ENCODE data around the gene SIPA1. TPM values are rescaled to one million over a fixed set of nuclear protein-coding genes. Genes with fewer than 3 reads are reported as not detected.

Gene SIPA1
- total and polyA plus RNA-seq, 2 donors = 51.9 to 153 TPM

DNA sequence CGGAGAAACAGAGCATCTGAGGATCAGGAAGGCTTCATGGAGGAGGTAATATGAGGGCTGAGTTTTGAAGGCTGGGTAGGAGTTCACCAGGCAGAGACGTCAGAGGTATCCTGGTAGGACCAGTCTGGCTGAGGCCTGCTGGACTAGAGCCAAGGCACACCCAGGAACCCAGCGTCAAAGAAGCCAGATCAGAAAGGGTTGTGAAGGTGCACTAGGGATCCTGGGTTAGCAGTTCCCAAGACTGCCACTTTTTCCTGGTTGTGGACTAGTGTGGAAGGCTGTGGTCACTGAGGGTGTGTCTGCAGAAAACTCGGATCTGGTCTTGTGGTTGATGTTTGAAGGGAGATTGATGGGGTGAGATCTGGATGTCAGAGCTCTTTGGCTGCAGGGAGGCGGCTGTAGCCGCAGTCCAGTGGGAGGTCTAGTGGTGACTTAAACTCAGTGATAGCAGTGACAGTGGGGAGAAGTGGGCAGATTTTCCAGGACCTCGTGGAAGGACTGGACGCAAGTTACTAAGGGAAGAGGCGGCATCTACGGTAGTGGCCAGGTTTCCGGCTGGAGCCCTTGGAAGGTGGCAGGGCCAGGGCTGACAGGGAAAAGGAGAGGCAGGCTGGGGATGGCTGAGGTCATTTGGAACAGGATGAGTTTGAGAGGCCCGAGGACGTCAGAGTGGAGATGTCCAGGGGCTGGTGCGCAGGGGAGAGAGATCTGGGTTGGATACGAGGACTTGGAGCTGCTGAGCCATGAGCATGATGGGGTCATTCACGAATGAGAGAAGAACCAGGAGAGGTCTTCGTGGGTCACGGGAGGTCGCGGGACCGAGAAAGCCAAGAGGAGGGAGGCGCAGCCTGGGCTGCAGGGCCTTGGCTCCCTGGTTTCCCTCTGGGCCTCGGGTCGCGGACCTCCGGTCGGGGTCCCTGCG is 13.9 kb downstream of the SIPA1 start:
- WGBS = 43% methylated on average over 28 of the region's 28 CpGs

DNA sequence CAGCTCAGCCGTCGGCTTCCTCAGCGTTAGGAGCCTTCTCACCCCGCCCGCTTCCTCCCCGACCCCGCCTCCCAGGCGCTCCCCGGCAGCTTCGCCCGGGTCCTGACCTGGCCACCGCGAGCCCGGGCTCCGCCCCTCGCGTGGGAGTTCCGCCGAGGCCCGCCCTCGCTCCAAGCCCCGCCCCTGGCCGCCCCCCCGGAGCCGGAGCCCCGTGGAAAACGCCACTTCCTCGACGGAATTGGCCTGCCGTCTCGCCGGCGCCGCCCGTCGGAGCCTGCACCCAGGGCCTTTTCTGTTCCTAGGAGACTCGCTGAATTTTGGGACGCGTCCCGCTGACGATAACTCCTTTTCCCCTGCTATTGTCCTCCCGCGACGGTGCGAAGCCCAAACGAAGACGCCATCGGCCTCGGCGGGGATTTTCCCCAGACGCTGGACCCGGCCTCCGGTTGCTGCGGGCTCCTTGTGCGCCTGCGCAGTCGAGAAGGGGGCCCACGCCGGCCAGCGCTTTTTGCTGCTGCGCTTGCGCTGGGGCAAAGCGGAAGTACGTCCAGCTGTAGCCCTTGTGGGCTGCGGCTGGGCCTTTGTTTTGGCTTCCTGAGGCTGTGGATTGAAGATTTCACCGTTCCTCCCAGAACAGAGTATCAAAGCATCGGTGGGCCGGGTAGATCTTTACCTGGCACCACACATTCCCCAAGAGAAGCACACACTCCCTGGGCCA is 14.8 kb downstream of the SIPA1 start:
- DNase-seq (ENCODE audit: low read depth in 6 of 9, low spot score in 9 of 9) = peak; percentile 80 to 95 (median 86)
- Histone ChIP-seq H3K4me1 (ENCODE audit: control insufficient read depth in 2 of 2, insufficient read depth in 2 of 2, low read length in 2 of 2) (peaks cover 9 to 35% of the 10 kb centered on the region in 2 donors), H3K9me3 (ENCODE audit: control insufficient read depth in 2 of 2, insufficient read depth in 1 of 2, low read length in 1 of 2) (peaks cover 0 to 5% of the 10 kb centered on the region in 2 donors), H3K36me3 (ENCODE audit: control insufficient read depth in 2 of 2, insufficient read depth in 2 of 2, low read length in 1 of 2) (peaks cover 61 to 83% of the 10 kb centered on the region in 2 donors), H3K27ac (ENCODE audit: low read depth in 1 of 2, low read length in 1 of 2) (peak overlapping the region; percentile 94 to 95), H3K4me3 (ENCODE audit: low read length in 2 of 2) (peak overlapping the region; percentile 58 to 68), H3K27me3 (ENCODE audit: control insufficient read depth in 2 of 2, insufficient read depth in 1 of 2, low read length in 1 of 2) (no peaks in the 10 kb centered on the region)
- WGBS = under 1% methylated on average over 68 of the region's 68 CpGs

More for the DNA sequence above, 13.9 kb downstream of the SIPA1 start:
- Histone ChIP-seq H3K4me1 (ENCODE audit: control insufficient read depth in 2 of 2, insufficient read depth in 2 of 2, low read length in 2 of 2) (peaks cover 9 to 35% of the 10 kb centered on the region in 2 donors), H3K27ac (ENCODE audit: low read depth in 1 of 2, low read length in 1 of 2) (peak overlapping the region; percentile 94 to 95), H3K4me3 (ENCODE audit: low read length in 2 of 2) (peak overlapping the region; percentile 58 to 68), H3K27me3 (ENCODE audit: control insufficient read depth in 2 of 2, insufficient read depth in 1 of 2, low read length in 1 of 2) (no peaks in the 10 kb centered on the region), H3K36me3 (ENCODE audit: control insufficient read depth in 2 of 2, insufficient read depth in 2 of 2, low read length in 1 of 2) (peaks cover 61 to 75% of the 10 kb centered on the region in 2 donors), H3K9me3 (ENCODE audit: control insufficient read depth in 2 of 2, insufficient read depth in 1 of 2, low read length in 1 of 2) (peaks cover 0 to 5% of the 10 kb centered on the region in 2 donors)
- DNase-seq (ENCODE audit: low read depth in 6 of 9, low spot score in 9 of 9) = no peak

DNA sequence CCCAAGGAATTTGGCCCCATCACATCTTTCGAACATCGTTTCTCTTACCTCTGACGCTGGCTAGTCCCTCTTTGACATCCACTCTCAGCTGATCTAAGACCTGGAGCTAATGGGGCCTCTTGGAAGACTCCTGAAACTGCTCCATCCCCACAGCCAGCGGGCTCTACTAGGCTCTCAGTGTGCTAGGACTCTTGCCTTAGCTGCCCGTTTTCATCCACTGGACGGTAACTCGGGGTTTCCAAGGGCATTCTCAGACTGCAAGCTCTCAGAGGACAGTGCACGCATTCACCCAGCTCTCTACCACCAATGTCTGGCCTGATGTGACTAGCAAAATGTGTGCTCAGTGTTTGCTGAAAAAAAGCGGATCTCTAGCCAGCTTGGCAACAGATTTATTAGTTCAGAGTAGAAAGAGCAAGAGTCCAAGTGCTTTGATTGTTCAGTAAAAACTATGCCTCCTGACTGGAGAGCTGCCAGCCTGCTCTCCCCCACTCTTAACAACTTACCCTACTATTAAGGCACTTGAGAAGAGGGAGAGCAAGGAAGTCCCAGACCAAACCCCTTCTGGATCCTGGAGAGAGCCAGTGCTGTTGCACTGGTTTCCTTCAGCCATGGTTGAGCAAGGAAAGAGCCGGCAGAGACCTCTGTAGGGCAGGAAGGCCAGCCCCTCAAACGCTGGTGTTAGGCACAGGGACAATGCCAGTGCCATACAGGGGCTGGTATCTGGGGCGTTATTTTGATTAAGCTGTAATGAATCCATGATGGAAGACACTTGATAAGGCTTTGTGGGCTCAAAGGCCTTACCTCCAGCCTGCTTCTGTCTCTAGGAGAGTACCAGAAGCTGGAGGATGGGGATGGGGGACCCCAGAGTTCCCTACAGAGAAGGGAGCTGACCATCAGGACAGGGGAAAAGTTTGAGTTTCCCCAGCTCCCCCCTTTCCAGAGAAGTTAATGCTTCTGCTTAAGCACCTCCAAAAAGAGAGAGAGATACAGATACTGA is 15.6 kb downstream of the SIPA1 start:
- Histone ChIP-seq H3K9me3 (ENCODE audit: control insufficient read depth in 2 of 2, insufficient read depth in 1 of 2, low read length in 1 of 2) (peaks cover 0 to 5% of the 10 kb centered on the region in 2 donors), H3K27ac (ENCODE audit: low read depth in 1 of 2, low read length in 1 of 2) (peak overlapping the region; percentile 94 to 95), H3K36me3 (ENCODE audit: control insufficient read depth in 2 of 2, insufficient read depth in 2 of 2, low read length in 1 of 2) (peaks cover 67 to 85% of the 10 kb centered on the region in 2 donors), H3K4me1 (ENCODE audit: control insufficient read depth in 2 of 2, insufficient read depth in 2 of 2, low read length in 2 of 2) (peaks cover 9 to 35% of the 10 kb centered on the region in 2 donors), H3K27me3 (ENCODE audit: control insufficient read depth in 2 of 2, insufficient read depth in 1 of 2, low read length in 1 of 2) (no peaks in the 10 kb centered on the region), H3K4me3 (ENCODE audit: low read length in 2 of 2) (peak overlapping the region; percentile 58 to 68)
- whole genome bisulfite sequencing = 59% methylated on average over 12 of the region's 12 CpGs
- DNase-seq (ENCODE audit: low read depth in 6 of 9, low spot score in 9 of 9) = no peak

DNA sequence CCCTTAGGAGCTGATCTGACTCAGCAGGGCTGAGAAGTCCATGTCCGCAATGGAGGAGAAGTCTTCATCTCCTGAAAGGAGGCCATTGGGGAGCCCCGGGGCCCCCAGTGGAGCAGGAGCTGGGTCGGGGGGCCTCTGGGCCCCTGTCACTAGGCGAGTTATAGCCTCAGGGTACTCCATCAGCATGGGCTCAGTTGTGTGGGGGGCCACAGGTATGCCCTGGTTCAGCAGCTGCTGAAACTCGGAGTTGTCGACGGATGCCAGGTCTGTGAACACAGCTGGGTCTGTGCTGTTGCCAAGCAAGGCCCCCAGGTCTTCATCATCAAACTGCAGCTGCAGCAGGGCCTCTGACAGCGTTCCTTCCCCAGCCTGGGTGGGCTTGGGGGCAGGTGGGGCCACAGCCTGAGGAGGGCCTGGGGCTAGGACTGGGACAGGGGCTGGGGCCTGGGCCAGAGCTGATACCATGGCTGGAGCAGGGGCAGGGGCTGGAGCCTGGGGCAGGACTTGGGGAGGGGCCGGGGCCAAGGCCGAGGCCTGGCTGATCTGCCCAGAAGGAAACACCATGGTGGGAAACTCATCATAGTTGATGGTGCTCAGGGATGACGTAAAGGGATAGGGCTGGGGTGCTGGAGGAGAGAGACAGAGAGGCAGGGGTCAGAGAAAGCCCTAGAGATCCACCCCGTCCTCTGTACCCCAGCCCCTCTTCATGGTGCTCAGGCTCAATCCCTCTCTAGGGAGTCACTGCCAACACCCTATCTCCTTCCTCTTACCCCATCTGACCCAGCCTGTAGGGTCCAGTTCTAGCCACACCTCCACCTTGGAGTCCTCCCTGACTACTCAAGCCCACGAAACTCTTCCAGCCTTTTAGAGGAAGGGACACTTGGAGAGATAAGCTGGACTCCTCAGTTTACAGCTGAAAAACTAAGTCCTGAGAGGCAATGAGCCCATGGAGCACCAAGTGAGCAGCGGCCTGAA is 16.8 kb downstream of the SIPA1 start:
- H3K36me3 ChIP-seq (ENCODE audit: control insufficient read depth in 2 of 2, insufficient read depth in 2 of 2, low read length in 1 of 2) = peaks cover 69 to 86% of the 10 kb centered on the region in 2 donors
- H3K4me1 ChIP-seq (ENCODE audit: control insufficient read depth in 2 of 2, insufficient read depth in 2 of 2, low read length in 2 of 2) = peaks cover 9 to 35% of the 10 kb centered on the region in 2 donors
- DNase-seq (ENCODE audit: low read depth in 6 of 9, low spot score in 9 of 9) = no peak
- H3K27ac ChIP-seq (ENCODE audit: low read depth in 1 of 2, low read length in 1 of 2) = no peak overlapping the region
- H3K27me3 ChIP-seq (ENCODE audit: control insufficient read depth in 2 of 2, insufficient read depth in 1 of 2, low read length in 1 of 2) = no peaks in the 10 kb centered on the region
- WGBS = 98% methylated on average over 14 of the region's 14 CpGs
- H3K9me3 ChIP-seq (ENCODE audit: control insufficient read depth in 2 of 2, insufficient read depth in 1 of 2, low read length in 1 of 2) = peaks cover 0 to 5% of the 10 kb centered on the region in 2 donors
- no peak overlapping the region for H3K4me3 ChIP-seq (ENCODE audit: low read length in 2 of 2)

DNA sequence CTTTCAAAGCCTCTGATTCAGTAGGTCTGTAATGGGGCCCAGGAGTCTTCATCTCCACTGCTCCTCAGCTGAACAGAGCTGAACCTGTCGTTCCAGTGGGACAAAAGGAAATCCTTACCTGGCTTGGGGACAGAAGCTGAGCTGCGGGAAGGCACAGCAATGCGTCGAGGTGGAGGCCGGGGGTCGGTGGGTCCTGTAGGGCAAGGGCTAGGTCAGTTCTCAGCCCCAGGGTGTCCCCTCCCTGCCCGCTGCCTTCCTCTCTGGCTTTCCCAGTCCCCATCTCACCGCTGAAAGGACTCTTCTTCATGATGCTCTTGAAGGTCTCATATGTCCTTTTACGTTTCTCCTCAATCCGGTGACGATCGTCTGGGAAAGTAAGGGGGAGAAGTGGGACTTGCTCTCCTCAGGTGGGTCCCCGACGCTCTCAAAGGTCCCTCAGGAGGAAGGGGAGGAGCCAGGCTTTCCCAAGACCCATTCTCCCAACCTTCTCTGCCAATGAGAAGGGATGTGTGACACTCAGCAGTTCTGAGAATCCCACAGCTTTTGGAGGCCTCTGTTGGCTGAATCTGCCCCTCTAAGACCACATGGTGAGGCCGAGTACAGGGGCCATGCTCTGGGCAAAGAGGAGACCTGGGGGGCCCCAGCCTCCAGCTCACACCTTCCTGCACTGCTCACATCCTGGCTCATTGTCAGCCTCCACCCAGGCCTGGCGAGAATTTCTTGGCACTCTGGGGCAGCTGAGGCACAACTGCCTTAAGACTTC is 17.9 kb downstream of the SIPA1 start:
- H3K4me1 ChIP-seq (ENCODE audit: control insufficient read depth in 2 of 2, insufficient read depth in 2 of 2, low read length in 2 of 2) = peaks cover 9 to 27% of the 10 kb centered on the region in 2 donors
- 96% methylated on average over 16 of the region's 16 CpGs for WGBS
- peaks cover 0 to 5% of the 10 kb centered on the region in 2 donors for H3K9me3 ChIP-seq (ENCODE audit: control insufficient read depth in 2 of 2, insufficient read depth in 1 of 2, low read length in 1 of 2)
- H3K36me3 ChIP-seq (ENCODE audit: control insufficient read depth in 2 of 2, insufficient read depth in 2 of 2, low read length in 1 of 2) = peaks cover 68 to 84% of the 10 kb centered on the region in 2 donors
- no peak overlapping the region for H3K27ac ChIP-seq (ENCODE audit: low read depth in 1 of 2, low read length in 1 of 2)
- H3K4me3 ChIP-seq (ENCODE audit: low read length in 2 of 2) = no peak overlapping the region
- no peak for DNase-seq (ENCODE audit: low read depth in 6 of 9, low spot score in 9 of 9)
- no peaks in the 10 kb centered on the region for H3K27me3 ChIP-seq (ENCODE audit: control insufficient read depth in 2 of 2, insufficient read depth in 1 of 2, low read length in 1 of 2)

DNA sequence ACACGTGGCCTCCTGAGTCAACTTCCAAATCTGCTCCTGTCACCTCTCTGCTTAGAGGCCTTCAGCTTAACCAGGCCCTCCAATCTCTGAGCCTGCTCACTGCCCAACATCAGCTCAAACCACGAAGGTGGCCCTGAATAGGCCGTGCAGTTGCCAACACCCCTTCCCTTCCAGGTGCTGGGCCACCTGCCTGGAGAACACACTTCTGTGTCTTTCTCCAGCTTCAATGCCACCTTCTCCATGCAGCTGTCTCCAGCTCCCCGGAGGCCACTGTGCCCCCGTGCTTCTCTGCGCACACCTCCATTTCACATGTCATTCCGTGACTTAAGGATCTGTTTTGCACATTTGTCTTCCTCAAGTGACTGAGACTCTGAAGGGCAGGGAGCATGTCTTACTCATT is 19.5 kb downstream of the SIPA1 start:
- WGBS = 96% methylated on average over 7 of the region's 7 CpGs
- no peak for DNase-seq (ENCODE audit: low read depth in 6 of 9, low spot score in 9 of 9)

DNA sequence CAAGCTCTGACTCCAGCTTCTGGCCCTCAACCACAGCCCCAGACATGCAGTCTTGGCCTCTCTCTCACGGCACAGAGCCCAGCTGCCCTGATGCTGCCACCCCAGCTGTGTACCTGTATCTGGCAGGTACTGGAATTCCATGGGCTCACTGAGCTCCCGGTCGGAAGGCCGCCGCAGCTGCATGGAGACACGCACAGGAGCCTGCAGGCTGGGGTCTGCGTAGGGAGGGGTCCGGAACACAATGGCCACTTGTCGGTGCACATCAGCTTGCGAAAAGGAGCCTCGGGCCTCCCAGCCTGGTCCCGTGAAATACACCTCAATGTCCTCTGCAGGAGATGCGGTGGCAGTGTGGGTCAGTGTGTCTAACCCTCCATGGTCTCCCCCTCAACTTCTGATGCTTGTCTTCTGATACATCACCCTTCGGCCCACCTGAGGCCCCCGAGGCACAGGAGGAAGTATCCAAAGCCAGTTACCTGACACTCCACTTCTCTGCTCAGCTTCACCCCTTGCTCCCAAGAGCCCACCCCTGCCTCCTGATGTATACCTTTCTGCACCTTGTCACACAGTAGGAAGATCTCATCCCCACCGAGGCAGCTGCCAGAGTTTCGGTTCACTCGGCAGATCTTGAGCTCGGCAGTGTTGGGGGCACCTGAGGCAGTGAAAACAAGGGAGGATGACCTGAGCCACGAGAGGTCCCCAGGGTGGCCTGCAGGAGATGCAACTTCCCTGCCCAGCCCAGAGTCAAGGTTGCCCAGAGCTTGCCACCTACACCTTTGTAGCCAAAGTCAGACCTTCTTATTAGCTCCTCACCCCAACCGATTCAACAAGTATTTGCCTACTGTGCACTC is 20.5 kb downstream of the SIPA1 start:
- H3K36me3 ChIP-seq (ENCODE audit: control insufficient read depth in 2 of 2, insufficient read depth in 2 of 2, low read length in 1 of 2) = peaks cover 75 to 77% of the 10 kb centered on the region in 2 donors
- no peak overlapping the region for H3K4me3 ChIP-seq (ENCODE audit: low read length in 2 of 2)
- WGBS = 98% methylated on average over 21 of the region's 21 CpGs
- H3K27me3 ChIP-seq (ENCODE audit: control insufficient read depth in 2 of 2, insufficient read depth in 1 of 2, low read length in 1 of 2) = no peaks in the 10 kb centered on the region
- H3K27ac ChIP-seq (ENCODE audit: low read depth in 1 of 2, low read length in 1 of 2) = no peak overlapping the region
- no peak for DNase-seq (ENCODE audit: low read depth in 6 of 9, low spot score in 9 of 9)
- H3K4me1 ChIP-seq (ENCODE audit: control insufficient read depth in 2 of 2, insufficient read depth in 2 of 2, low read length in 2 of 2) = peaks cover 13 to 22% of the 10 kb centered on the region in 2 donors
- H3K9me3 ChIP-seq (ENCODE audit: control insufficient read depth in 2 of 2, insufficient read depth in 1 of 2, low read length in 1 of 2) = no peaks in the 10 kb centered on the region

More for the DNA sequence above, 19.5 kb downstream of the SIPA1 start:
- Histone ChIP-seq H3K4me3 (ENCODE audit: low read length in 2 of 2) (no peak overlapping the region), H3K4me1 (ENCODE audit: control insufficient read depth in 2 of 2, insufficient read depth in 2 of 2, low read length in 2 of 2) (peaks cover 17 to 30% of the 10 kb centered on the region in 2 donors), H3K9me3 (ENCODE audit: control insufficient read depth in 2 of 2, insufficient read depth in 1 of 2, low read length in 1 of 2) (peaks cover 0 to 5% of the 10 kb centered on the region in 2 donors), H3K36me3 (ENCODE audit: control insufficient read depth in 2 of 2, insufficient read depth in 2 of 2, low read length in 1 of 2) (peaks cover 75 to 80% of the 10 kb centered on the region in 2 donors), H3K27ac (ENCODE audit: low read depth in 1 of 2, low read length in 1 of 2) (no peak overlapping the region), H3K27me3 (ENCODE audit: control insufficient read depth in 2 of 2, insufficient read depth in 1 of 2, low read length in 1 of 2) (no peaks in the 10 kb centered on the region)
